ENCODE data around the gene KAT2B. TPM values are rescaled to one million over a fixed set of nuclear protein-coding genes. Genes with fewer than 3 reads are reported as not detected.
"Not testable (repeated sequence)": the region's sequence is repeated elsewhere in the genome, so short reads cannot be mapped to it uniquely, and the experiment has no call there.

The KAT2B gene
- total and polyA plus RNA-seq, 11 donors: 19.4 to 82.8 (median 66.0) TPM

GRCh38 chr3:20015525-20015924, 24.7 kb upstream of the KAT2B start:
- TF ChIP-seq POLR2A (IDR thresholded peaks at IDR 0.05) (no peak), CTCF (IDR thresholded peaks at IDR 0.05) (no peak)
- no peak for ATAC-seq
- intact Hi-C loops (cut with DNase I): no loop called here
- Histone ChIP-seq H3K4me3 (no peak overlapping the region), H3K4me1 (no peaks in the 10 kb centered on the region), H3K36me3 (no peaks in the 10 kb centered on the region), H3K27me3 (no peaks in the 10 kb centered on the region), H3K27ac (no peak overlapping the region), H3K9me3 (no peaks in the 10 kb centered on the region)
- no peak for DNase-seq
- WGBS, 4 donors: 86 to 100% (median 90%) methylated on average over 1 of the region's 1 CpG

GRCh38 chr3:20016076-20016475, 24.2 kb upstream of the KAT2B start:
- H3K36me3 ChIP-seq; H3K9me3 ChIP-seq; H3K4me1 ChIP-seq; DNase-seq; ATAC-seq; intact Hi-C loops (cut with DNase I); H3K27me3 ChIP-seq; H3K4me3 ChIP-seq; H3K27ac ChIP-seq: not testable (repeated sequence)
- WGBS, 4 donors: 91 to 96% (median 94%) methylated on average over 3 of the region's 3 CpGs

GRCh38 chr3:20022954-20023622, 17.2 kb upstream of the KAT2B start:
- ATAC-seq (no peak), DNase-seq (no peak)
- Histone ChIP-seq H3K36me3 (no peaks in the 10 kb centered on the region), H3K4me3 (no peak overlapping the region), H3K27me3 (no peaks in the 10 kb centered on the region), H3K4me1 (peaks cover 4 to 30% (median 17%) of the 10 kb centered on the region in 12 donors), H3K9me3 (no peaks in the 10 kb centered on the region), H3K27ac (peak overlapping the region; percentile 1 to 68 (median 48))
- intact Hi-C loops (cut with DNase I): loop anchor here in 1 of 10 donors (5.0 kb wide), 1 partner anchor 46 kb away; no protein-coding TSS in a partner anchor
- WGBS, 4 donors: 30 to 45% (median 39%) methylated on average over 2 of the region's 2 CpGs
- TF ChIP-seq CTCF (IDR thresholded peaks at IDR 0.05): no peak
- no peak for TF ChIP-seq POLR2A (IDR thresholded peaks at IDR 0.05)

- peak; percentile 81 to 98 (median 88) for ATAC-seq
- Histone ChIP-seq H3K27ac (peak overlapping the region; percentile 18 to 68 (median 52)), H3K9me3 (no peaks in the 10 kb centered on the region), H3K4me3 (no peak overlapping the region), H3K4me1 (peaks cover 4 to 30% (median 17%) of the 10 kb centered on the region in 12 donors), H3K27me3 (no peaks in the 10 kb centered on the region), H3K36me3 (no peaks in the 10 kb centered on the region)
- TF ChIP-seq POLR2A (IDR thresholded peaks at IDR 0.05) (no peak), CTCF (IDR thresholded peaks at IDR 0.05) (no peak)
- 3 to 13% (median 7%) methylated on average over 2 of the region's 2 CpGs for WGBS, 4 donors
- DNase-seq: peak in 4 of 5 donors; percentile 41 to 65 (median 59)
- intact Hi-C loops (cut with DNase I): loop anchor here in 1 of 10 donors (5.0 kb wide), 1 partner anchor 47 kb away; no protein-coding TSS in a partner anchor
Measured at GRCh38 chr3:20023623-20024405, 16.4 kb upstream of the KAT2B start.
